Measurements from ENCODE around the gene SMOC2. TPM values are rescaled to one million over a fixed set of nuclear protein-coding genes. Genes with fewer than 3 reads are reported as not detected.

SMOC2 gene
- polyA plus RNA-seq, 1 of the 3 experiments (the other 2 are of a cell fraction) = not detected

DNA sequence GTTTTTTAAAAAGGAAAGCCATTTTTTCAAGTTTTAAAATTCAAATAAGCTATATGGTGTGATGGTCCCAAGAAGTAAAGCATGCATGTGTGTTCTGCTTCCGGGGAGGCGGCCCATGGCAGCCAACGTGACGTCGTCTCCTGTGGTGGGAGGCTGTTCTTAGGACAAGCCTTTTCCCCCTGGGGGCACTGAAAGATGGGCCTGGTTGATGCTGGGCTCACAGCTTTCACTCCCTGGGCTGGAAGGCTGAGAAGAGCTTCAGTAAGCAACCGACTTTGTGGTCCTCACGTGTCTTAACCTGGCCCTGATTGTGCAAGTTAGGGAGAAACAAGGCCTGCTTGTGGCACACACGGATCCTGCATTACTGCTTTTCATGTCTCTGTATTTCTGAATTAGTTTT, 84.1 kb downstream of the SMOC2 start:
- H4K20me1 ChIP-seq (ENCODE audit: insufficient read depth) = no peaks in the 10 kb centered on the region
- no peak overlapping the region for H3K4me2 ChIP-seq
- H3F3A ChIP-seq (replicated peaks; ENCODE audit: insufficient read depth) = no peaks in the 10 kb centered on the region
- H3K9ac ChIP-seq = no peak overlapping the region
- no peak overlapping the region for H3K4me3 ChIP-seq (ENCODE audit: low read depth in 2 of 2, low read length in 1 of 2)
- CTCF ChIA-PET = interaction anchor here (0.8 to 1.5 kb wide), 3 partner anchors 11 to 17 kb away, joined by 3 read pairs; no protein-coding TSS in a partner anchor
- TF ChIP-seq NFIC (IDR thresholded peaks at IDR 0.05; ENCODE audit: borderline replicate concordance) (no peak), FOXM1 (IDR thresholded peaks at IDR 0.05; ENCODE audit: low read depth) (no peak), CHD2 (IDR thresholded peaks at IDR 0.05; ENCODE audit: low read length, partially characterized antibody) (no peak), ELF1 (IDR thresholded peaks at IDR 0.05) (no peak), RXRA (IDR thresholded peaks at IDR 0.05; ENCODE audit: borderline replicate concordance, low read depth) (no peak), SIN3A (IDR thresholded peaks at IDR 0.05; ENCODE audit: borderline replicate concordance, low read depth, low read length) (no peak), TCF12 (IDR thresholded peaks at IDR 0.05) (no peak), GABPA (IDR thresholded peaks at IDR 0.05; ENCODE audit: low read depth) (no peak), CTCF (IDR thresholded peaks at IDR 0.05) (no peak), REST (IDR thresholded peaks at IDR 0.05; ENCODE audit: low read depth, low read length) (no peak), USF2 (IDR thresholded peaks at IDR 0.05; ENCODE audit: borderline replicate concordance, low read depth, low read length) (no peak), TEAD4 (IDR thresholded peaks at IDR 0.05; ENCODE audit: borderline replicate concordance, insufficient read depth) (no peak), EZH2phosphoT487 (IDR thresholded peaks at IDR 0.05; ENCODE audit: borderline replicate concordance, low read depth) (no peak), IRF3 (IDR thresholded peaks at IDR 0.05; ENCODE audit: low read depth, low read length) (no peak), JUND (IDR thresholded peaks at IDR 0.05) (no peak), RFX5 (IDR thresholded peaks at IDR 0.05; ENCODE audit: low read length) (no peak), MXI1 (IDR thresholded peaks at IDR 0.05; ENCODE audit: low read depth, low read length) (no peak)
- TF ChIP-seq, protein P1, sequence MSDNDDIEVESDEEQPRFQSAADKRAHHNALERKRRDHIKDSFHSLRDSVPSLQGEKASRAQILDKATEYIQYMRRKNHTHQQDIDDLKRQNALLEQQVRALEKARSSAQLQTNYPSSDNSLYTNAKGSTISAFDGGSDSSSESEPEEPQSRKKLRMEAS (IDR thresholded peaks at IDR 0.05; ENCODE audit: low read depth) = no peak
- TF ChIP-seq, protein P2, sequence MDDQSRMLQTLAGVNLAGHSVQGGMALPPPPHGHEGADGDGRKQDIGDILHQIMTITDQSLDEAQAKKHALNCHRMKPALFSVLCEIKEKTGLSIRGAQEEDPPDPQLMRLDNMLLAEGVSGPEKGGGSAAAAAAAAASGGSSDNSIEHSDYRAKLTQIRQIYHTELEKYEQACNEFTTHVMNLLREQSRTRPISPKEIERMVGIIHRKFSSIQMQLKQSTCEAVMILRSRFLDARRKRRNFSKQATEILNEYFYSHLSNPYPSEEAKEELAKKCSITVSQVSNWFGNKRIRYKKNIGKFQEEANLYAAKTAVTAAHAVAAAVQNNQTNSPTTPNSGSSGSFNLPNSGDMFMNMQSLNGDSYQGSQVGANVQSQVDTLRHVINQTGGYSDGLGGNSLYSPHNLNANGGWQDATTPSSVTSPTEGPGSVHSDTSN (IDR thresholded peaks at IDR 0.05) = no peak
- TF ChIP-seq, protein P3, sequence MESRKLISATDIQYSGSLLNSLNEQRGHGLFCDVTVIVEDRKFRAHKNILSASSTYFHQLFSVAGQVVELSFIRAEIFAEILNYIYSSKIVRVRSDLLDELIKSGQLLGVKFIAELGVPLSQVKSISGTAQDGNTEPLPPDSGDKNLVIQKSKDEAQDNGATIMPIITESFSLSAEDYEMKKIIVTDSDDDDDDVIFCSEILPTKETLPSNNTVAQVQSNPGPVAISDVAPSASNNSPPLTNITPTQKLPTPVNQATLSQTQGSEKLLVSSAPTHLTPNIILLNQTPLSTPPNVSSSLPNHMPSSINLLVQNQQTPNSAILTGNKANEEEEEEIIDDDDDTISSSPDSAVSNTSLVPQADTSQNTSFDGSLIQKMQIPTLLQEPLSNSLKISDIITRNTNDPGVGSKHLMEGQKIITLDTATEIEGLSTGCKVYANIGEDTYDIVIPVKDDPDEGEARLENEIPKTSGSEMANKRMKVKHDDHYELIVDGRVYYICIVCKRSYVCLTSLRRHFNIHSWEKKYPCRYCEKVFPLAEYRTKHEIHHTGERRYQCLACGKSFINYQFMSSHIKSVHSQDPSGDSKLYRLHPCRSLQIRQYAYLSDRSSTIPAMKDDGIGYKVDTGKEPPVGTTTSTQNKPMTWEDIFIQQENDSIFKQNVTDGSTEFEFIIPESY (IDR thresholded peaks at IDR 0.05; ENCODE audit: borderline replicate concordance, low read depth) = no peak
- no peaks in the 10 kb centered on the region for H3K79me2 ChIP-seq (ENCODE audit: insufficient read depth)
- H3K27ac ChIP-seq (ENCODE audit: low read depth in 2 of 2, low read length in 1 of 2) = no peak overlapping the region
- DNase-seq = no peak
- H3K27me3 ChIP-seq (ENCODE audit: insufficient read depth) = no peaks in the 10 kb centered on the region
- H3K36me3 ChIP-seq (replicated peaks in 1 of 2; ENCODE audit: control insufficient read depth in 1 of 2, insufficient read depth in 2 of 2, low read length in 1 of 2) = no peaks in the 10 kb centered on the region
- H3K9me2 ChIP-seq = no peaks in the 10 kb centered on the region
- WGBS (ENCODE audit: low lambda C conversion rate) = 66% methylated on average over 7 of the region's 8 CpGs
- H3K4me1 ChIP-seq (ENCODE audit: control insufficient read depth in 1 of 2, insufficient read depth in 2 of 2, low read depth in 1 of 2, low read length in 1 of 2) = peaks cover 0 to 7% of the 10 kb centered on the region in 2 experiments; a peak in 1 of 4 replicates
- H2AFZ ChIP-seq (ENCODE audit: low read depth) = no peak overlapping the region
- no peaks in the 10 kb centered on the region for H3K9me3 ChIP-seq
- POLR2A ChIA-PET = no interaction called here
